ENCODE results near the gene ADM2.
A peak's percentile ranks its signal among the peaks of the same experiment; 100 is the strongest.
"Not testable (repeated sequence)": the region's sequence is repeated elsewhere in the genome, so short reads cannot be mapped to it uniquely, and the experiment has no call there.

ADM2 gene

DNA sequence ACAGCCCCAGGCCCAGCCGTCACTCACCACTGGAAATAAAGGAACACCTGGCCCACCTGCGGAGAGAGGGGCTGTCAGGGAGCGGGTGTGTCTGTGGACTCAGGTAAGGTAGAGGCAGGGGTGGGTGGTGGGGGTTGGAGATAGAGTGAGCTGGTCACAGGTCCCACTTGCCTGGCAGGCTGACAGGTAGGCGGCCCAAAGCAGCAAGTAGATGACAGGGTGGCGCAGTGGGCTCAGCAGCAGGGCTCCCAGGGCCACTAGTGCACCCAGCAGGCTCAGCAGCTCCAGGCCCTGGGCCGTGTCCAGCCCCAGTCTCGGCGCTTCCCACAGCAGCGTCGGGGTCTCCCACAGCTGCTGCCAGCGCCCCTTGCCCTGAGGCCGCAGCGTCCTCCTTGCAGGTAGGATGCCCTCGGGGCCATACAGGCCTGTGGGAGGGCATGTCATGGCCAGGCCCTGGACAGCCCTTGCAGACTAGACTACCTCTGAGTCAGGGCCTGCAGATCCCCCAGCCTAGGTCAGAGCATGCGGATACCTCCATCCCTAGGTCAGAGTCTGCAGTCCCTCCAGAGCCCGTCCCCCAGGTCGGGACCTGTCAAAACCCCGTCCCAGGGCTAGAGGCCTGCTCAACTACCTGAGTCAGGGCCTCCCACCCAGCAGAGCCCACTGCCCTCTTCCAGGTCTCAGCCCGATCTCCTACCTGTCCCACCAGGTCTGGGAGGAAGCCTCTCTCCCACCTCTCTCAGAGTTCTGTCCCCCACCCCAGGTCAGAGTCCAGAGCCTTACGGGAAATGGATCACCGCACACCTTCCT lies 25.5 kb downstream of the ADM2 start:
- no peak for DNase-seq

DNA sequence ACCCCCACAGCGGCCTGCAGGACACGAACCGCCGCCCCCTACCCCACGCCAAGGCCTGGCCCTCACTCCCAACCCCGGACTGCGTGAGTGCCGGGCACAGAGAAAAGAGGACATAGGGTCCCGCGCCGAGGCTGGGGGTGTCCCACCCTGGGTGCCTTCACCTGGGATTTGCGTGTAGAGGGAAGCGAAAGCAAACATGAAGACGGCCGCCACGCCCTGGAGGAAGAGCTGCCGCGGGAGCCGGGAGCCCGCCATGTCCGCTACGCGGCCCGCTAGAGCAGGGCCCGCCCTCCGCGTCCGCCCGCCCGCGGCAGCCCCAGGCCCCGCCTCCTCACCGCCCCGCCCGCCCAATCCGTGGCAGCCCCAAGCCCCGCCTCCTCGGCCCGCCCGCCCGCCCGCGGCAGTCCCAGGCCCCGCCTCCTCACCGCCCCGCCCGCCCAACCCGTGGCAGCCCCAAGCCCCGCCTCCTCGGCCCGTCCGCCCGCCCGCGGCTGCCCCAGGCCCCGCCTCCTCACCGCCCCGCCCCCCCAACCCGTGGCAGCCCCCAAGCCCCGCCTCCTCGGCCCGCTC lies 26.2 kb downstream of the ADM2 start, which contains the start of gene LMF2:
TSS of gene LMF2 (minus strand) at position 282 of the 570 bp plus-strand sequence. CDS start at position 255, 27 bp downstream.
- DNase-seq = no peak

DNA sequence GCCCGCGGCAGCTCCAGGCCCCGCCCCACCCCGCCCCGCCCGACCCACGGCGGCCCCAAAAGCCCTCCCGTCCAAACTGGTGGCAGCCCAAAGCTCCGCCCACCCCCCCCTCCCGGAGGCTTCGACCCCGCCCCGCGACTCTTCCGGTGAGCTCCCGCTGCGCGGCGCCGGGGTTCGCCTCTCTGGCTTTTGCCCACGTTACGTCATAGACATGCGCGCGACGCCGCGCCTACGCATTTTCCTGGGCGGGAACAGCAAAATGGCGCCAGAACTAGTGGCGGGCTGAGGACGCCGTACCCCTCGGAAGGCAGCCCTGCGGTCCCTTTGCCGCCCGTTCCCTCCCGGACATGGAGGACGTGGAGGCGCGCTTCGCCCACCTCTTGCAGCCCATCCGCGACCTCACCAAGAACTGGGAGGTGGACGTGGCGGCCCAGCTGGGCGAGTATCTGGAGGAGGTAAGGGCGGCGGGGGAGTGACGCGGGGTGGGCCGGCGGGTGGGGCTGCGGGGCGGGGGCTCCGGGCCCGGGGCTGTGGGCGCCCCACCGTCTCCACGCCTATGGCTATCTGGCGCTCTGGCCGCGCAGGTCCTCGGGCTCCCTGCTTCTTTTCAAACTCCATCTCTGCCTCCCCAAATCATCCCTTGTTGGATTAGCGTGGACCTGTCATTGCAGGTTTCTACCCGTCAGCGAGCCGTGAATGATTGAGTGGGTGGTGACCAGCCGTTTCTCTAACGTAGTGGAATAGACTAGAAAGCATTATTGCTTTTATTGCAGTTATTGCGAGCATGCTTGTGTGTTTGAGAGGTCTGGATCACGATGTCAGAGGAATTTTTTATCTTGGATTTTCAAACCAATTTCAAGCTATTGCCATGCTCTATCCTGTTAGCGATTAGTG lies 26.9 kb downstream of the ADM2 start, which contains the start of gene NCAPH2:
TSS of gene NCAPH2 (plus strand) at position 234 of the 894 bp plus-strand sequence. CDS start at position 348, 114 bp downstream.
- peak; percentile 95 for DNase-seq

DNA sequence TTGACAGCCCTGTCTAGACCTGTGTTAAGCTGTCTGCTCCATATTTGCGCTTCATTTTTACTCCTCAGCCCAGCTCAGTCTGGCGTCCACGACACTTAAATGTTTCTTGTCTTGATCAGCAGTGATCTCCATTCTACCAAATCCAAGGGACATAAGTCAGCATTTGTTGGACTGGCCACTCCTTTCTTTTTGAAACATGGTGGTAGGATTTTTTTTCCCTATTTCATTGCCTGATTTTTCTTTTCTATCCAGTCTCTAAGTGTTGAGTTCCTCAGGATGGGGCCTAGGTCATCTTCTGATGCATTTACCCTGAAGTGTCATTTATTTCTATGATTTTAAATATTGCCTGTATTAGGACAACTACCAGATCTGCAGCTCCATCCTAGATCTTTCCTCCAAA lies 27.6 kb downstream of the ADM2 start:
- no peak for DNase-seq

DNA sequence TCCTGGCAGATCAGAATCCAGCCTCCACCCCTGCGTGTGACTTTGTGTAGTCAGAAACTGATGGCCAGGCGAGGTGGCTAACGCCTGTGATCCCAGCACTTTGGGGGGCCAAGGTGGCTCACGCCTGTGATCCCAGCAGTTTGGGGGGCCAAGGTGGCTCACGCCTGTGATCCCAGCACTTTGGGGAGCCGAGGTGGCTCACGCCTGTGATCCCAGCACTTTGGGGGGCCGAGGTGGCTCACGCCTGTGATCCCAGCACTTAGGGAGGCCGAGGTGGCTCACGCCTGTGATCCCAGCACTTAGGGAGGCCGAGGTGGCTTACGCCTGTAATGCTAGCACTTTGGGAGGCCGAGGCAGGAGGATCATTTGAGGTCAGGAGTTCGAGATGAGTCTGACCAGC lies 31.8 kb downstream of the ADM2 start:
- no peak for DNase-seq

DNA sequence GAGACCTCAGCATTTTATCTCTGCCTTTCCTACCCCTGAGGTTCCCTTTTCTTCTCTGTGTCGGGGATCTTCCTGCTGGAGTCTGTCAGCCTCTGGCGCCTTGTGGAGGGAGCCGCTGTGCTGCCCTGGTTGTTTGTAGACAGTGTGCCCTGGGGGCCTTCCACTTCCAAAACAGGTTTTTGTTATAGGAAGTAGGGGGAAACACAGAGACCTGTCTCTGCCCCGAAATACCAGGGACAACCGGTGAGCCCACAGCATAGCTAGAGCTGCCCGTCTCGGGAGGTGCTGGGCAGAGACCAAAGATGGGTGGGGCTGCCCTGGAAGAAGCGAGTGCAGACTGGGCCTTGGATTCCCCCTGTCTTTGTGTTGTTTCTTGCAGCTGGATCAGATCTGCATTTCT lies 34.7 kb downstream of the ADM2 start:
- DNase-seq = no peak

DNA sequence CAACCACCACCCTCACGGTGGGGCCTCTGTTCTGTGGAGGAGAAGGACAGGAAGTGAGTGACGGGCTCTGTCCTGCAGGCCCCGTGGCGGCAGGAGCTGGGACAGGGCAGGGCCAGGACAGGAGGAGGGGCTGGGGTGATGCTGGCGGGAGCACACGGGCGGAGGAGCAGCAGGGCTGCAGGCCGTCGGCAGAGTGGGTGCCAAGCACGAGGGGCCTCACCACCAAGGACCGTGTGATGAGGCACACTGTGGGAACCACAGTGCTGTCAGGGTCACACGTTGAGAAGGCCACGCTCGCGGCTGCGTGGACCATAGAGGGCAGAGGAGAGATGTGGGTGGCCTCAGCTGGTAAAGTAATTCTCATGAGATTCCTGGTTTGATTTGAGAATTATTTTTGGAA lies 35.5 kb downstream of the ADM2 start:
- DNase-seq = no peak

DNA sequence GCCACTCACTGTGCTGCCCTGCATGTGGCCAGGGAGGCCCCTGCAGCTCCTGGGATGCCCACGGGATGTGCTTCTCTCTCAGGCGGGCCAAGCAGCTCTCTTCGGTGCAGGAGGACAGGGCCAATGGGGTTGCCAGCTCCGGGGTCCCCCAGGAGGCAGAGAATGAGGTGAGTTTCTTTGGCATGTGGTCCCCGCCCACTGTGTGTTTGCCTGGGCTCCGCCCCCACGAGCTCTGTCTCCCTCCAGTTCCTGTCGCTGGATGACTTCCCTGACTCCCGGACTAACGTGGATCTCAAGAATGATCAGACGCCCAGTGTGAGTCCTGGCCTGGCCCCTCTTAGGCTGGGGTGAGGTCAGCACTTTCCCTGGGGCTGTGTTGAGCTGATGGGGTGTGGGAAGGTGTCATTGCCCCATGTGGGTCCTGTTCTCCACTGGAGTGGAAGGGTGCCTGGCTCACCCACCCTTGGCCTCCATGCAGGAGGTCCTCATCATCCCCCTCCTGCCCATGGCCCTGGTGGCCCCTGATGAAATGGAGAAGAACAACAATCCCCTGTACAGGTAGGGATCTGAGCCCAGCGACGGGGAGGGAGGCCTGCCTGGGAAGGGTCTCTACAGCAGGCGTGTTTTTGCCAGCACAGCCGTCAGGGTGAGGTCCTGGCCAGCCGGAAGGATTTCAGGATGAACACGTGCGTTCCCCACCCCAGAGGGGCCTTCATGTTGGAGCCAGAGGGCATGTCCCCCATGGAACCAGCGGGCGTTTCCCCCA lies 36.3 kb downstream of the ADM2 start:
- no peak for DNase-seq

DNA sequence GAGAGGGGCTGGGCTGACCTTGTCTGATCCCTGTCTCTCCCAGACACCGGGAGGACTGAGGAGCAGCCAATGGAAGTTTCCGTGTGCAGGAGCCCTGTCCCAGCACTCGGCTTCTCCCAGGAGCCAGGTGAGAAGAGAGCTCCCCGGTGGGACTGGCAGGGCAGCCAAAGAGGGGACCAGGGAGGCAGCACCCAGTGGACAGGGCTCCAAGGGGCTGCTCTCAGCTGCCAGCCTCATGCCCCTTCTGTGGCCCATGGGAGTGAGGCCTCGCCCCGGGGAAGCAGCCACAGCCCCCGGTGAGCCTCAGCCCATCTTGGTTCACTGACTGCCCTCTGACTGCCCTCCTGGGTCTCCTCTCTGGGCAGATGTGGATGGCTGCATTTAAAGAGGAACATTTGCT lies 37.3 kb downstream of the ADM2 start:
- no peak for DNase-seq

DNA sequence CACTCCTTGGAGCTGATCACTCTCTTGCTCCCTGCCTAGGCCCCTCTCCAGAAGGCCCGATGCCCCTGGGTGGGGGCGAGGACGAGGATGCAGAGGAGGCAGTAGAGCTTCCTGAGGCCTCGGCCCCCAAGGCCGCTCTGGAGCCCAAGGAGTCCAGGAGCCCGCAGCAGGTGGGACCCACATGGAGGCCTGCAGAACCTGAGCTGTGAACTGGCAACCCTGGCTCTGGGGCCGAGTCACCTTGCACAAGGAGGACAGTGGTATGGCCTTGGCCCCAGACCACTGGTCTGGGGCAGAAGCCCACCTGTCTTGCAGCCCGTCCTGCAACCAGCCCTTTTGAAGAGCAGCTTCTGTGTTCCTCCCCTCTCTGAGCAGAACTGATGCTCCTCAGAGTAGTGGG lies 37.8 kb downstream of the ADM2 start:
- no peak for DNase-seq

DNA sequence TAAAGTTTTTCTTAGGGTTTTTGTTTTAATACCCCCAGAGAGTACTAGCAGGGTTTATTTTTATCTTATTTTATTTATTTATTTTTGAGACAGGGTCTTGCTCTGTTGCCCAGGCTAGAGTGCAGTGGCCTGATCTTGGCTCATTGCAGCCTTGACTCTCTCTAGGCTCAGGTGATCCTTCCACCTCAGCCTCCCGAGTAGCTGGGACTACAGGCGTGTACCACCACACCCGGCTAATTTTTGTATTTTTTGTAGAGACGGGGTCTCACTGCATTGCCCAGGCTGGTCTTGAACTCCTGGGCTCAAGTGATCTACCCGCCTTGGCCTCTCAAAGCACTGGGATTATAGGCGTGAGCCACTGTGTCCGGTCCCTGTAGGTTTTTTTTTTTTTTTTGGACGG lies 38.8 kb downstream of the ADM2 start:
- DNase-seq = not testable (repeated sequence)

DNA sequence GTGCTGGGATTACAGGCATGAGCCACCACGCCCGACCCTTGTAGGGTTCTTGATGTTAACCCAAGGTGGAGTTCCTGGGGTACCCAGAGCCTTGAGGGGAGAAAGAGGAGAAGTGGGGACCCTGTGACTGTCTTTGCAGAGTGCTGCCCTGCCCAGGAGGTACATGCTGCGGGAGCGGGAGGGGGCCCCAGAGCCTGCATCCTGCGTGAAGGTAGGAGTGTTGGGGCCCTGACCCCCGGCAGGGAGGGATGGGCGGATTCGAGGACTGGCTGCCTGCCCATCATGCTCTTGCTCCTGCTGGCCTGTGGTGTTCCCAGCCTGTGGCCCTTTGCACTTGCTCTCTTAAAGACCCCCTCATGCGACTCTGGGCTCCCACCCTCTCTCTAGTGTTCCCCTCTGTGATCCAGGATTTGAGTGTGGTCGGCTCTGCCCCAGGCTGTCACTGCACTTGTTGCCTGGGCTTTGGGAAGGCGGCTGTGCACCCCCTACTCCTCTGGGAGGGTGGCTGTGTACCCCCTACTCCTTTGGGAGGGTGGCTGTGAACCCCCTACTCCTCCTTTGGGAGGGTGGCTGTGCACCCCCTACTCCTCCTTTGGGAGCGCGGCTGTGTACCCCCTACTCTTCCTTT lies 39.6 kb downstream of the ADM2 start:
- DNase-seq = no peak

DNA sequence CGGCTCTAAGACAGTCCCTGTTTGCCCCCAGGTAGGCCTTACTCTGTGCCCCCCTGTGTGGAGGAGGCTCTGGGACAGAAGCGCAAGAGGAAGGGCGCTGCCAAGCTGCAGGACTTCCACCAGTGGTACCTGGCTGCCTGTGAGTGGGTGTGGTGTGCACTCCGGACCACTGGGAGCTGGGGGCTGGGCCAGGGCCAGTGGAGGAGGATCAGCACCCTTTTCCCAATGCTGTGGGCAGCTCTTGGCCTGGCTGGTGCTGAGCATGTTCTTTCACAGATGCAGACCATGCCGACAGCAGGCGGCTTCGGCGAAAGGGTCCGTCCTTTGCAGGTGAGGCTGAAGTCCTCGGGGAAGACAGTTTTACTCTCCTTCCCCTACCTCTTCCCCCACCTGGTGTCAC lies 40.4 kb downstream of the ADM2 start:
- no peak for DNase-seq

DNA sequence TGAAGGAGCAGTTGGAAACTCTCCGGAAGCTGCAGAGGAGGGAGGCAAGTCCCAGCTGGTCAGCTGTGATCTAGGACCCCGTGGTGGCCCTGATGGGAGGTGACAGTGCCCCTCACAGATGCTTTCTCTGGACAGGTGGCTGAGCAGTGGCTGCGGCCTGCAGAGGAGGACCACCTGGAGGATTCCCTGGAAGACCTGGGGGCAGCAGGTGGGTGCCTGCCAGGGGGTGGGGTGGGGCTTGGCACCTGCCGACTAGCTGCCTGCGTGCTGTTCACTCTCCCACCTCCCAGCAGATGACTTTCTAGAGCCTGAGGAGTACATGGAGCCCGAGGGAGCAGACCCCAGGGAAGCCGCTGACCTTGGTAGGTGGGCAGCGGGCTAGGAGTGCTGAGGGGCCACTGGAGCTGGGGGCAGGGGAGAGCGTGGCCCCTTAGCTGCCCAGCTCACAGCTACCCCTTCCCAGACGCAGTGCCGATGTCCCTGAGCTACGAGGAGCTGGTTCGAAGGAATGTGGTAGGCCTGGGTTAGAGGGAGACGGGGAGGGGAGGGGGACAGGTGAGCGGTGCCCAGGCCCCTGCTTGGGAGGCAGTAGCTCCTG lies 41.0 kb downstream of the ADM2 start:
- DNase-seq = no peak

DNA sequence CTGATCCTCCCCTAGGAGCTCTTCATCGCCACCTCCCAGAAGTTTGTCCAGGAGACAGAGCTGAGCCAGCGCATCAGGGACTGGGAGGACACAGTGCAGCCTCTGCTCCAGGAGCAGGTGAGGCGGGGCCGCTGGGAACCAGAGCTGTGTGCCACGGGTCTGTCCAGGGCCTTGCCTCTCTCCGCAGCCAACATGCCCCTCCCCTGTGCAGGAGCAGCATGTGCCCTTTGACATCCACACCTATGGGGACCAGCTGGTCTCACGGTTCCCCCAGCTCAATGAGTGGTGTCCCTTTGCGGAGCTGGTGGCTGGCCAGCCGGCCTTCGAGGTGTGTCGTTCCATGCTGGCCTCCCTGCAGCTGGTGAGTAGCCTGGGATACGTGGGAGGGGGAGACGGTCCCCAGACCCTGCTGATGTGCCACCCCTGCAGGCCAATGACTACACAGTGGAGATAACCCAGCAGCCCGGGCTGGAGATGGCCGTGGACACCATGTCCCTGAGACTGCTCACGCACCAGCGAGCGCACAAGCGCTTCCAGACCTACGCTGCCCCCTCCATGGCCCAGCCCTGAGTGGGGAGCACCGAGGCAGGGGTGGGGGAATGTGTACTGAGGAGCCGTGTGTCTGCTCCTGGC lies 41.6 kb downstream of the ADM2 start:
- DNase-seq = no peak

DNA sequence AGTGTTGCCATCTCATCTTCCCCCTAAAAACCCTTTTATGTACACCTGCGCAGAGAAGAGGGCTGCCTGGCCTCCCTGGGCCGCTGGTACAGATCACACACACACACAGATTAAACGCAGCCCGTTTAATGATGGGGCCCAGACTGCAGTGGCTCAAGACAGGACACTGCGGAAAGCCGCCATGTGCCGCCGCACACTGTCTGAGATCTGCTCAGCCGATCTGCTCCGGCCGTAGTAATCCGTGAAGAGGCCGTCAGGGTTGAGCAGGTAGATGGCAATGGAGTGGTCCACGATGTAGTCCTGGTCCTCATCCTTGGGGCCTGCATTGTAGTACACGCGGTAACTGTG lies 42.1 kb downstream of the ADM2 start:
- DNase-seq = no peak

DNA sequence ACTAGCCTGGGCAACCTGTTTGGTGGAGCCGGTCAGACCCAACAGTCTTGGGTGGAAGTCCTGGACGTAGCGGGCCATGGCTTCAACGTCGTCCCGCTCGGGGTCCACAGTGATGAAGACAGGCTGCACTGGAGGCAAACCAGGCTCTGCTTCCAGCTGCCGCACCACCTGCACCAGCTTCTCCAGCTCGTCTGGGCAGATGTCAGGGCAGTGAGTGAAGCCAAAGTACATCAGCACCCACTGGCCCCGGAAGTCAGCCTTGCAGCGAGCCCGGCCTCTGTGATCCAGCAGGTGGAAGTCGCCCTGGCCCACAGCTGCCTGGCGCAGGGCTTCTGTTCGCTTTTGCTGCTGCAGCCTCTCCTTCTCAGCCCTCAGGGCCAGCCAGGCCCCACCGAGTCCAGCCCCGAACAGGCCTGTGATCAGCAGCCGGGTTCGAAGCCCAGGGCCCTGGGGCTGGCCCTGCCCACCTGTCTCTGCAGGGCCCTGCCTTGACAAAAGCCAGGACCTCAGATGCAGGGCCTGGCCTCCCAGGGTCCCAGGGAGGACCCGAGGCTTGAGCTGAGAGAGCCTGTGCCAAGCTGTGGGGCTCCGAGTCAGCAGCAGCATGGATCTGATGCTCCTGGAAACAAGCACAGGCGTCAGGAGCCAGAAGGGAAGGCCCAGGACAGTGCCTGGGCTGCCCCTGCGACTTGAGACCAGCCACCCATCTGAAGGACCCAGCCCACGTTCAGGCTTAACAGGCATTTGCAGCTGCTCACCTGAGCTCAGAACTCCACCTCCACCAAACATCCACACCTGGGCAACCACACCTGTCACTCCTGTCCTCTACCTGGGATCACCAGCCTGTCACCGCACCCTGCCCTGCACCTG lies 42.7 kb downstream of the ADM2 start:
- no peak for DNase-seq

DNA sequence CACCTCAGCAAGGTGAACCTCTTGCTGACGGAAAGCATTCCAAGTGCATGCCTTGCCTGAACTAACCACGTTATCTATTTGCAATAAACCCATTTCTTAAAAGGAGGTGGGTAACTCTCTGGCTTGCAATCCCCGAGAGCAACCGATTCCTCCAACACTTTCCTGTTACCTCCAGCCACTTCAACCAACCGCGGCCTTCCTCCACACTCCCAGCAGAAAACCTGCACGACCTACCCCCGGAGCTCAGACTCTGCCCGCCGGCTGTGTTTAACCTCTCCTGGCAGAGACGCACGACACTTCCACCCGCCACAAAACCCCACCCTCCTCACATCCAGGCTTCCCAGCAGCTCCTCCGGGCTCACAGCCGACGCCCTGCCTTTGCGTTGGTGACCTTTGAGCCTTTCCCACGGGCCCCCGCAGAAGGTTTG lies 43.3 kb downstream of the ADM2 start:
- DNase-seq = no peak

DNA sequence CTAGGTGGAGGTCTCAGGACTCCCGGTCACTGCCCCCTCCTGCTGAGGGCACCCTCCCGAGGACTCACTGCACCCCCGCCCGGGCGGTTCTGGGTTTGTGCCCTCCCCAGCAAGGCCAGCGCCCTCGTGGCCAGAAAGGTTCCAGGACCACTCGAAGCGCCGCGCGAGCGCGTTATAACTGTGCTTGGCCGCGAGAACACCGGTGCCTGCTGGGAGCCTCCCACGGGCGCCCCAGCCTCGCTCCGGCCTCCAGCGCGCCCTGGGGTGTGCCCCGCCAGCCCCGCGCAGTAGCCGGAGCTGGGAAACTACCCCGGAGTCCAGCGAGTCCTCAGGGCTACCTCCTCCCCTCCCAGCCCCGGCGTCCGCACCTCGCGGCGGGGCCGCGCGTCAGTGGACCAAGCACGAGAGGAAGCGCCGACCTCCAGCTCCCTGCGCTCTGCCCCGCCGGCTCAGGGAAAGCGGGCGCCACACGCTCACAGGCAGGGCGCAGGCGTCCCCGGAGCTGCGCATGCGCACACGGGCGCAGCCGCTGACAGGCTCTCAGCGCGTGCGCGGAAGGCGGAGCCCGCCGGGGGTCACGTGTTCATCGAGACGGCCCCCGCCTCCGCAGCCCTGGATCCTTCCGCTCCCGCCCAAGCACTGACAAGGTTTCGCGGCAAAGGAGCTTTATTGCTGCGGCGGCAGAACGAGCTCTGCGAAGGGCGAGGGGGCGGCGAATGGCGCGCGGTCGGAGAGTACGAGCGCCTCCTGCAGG lies 43.9 kb downstream of the ADM2 start, which contains the start of gene SCO2:
TSS of gene SCO2 (minus strand) at position 495 of the 754 bp plus-strand sequence. CDS start 1,187 bp downstream, outside the sequence.
- DNase-seq = peak; percentile 96

Data from fibroblast of skin of back (primary cell).